Muscle of leg (tissue), 11 donors: ENCODE measurements around the gene CPSF2. TPM values are rescaled to one million over a fixed set of nuclear protein-coding genes. Genes with fewer than 3 reads are reported as not detected.

Source experiments
- DNase-seq: peaks from one replicate; pipeline ENCODE4 v3.0.0; 2013
- H3K27ac ChIP-seq: one replicate; pipeline ENCODE4 v1.5.1; 2013; ENCODE audit warnings: mild to moderate bottlenecking, low read length, control low read depth
- H3K27me3 ChIP-seq: one replicate; pipeline ENCODE4 v1.6.1; 2013; ENCODE audit warnings: low read length; ENCODE audit not compliant: control insufficient read depth, insufficient read depth
- H3K36me3 ChIP-seq: one replicate; pipeline ENCODE4 v1.6.1; 2013; ENCODE audit warnings: low read length; ENCODE audit not compliant: control insufficient read depth, insufficient read depth
- H3K4me1 ChIP-seq: one replicate; pipeline ENCODE4 v1.6.1; 2013; ENCODE audit warnings: low read length; ENCODE audit not compliant: control insufficient read depth, insufficient read depth
- H3K4me3 ChIP-seq: one replicate; pipeline ENCODE4 v1.5.1; 2013; ENCODE audit warnings: low read length, control low read depth
- H3K9me3 ChIP-seq: replicated peaks from 2 replicates; pipeline ENCODE4 v1.6.1; 2013; ENCODE audit warnings: low read depth, low read length; ENCODE audit not compliant: control insufficient read depth
- WGBS: methylation state at CpG from one replicate; pipeline ENCODE4 v1.1.5; 2013; ENCODE audit warnings: missing lambda C conversion rate; ENCODE audit not compliant: insufficient coverage; 5-methylcytosine and 5-hydroxymethylcytosine counted together
- polyA plus RNA-seq, 8 donors: library from polyadenylated mRNA; unstranded; fragments of 120-200 nt; gene quantifications; one replicate each; pipeline versions ENCODE4 v1.2.1 to v1.2.3, GENCODE V29; 2013; ENCODE audit warnings: inconsistent platforms in 1 of 8, low replicate concordance in 1 of 8; ENCODE audit not compliant: insufficient read length in 8 of 8, insufficient read depth in 1 of 8
- total RNA-seq: library from RNA; stranded (reverse); fragments of 120-200 nt; gene quantifications from one replicate; pipeline ENCODE4 v1.2.4, GENCODE V29; 2013

CPSF2 gene
- total and polyA plus RNA-seq, 9 donors = 26.0 to 44.4 (median 36.9) TPM

GRCh38 chr14:92215579-92215978, 93.8 kb downstream of the CPSF2 start:
- H3K4me1 ChIP-seq = no peaks in the 10 kb centered on the region
- no peaks in the 10 kb centered on the region for H3K27me3 ChIP-seq
- 88% methylated on average over 5 of the region's 5 CpGs for WGBS
- H3K4me3 ChIP-seq = no peak overlapping the region
- no peak for DNase-seq
- no peak overlapping the region for H3K27ac ChIP-seq
- H3K9me3 ChIP-seq = no peaks in the 10 kb centered on the region
- H3K36me3 ChIP-seq = no peaks in the 10 kb centered on the region

DNA sequence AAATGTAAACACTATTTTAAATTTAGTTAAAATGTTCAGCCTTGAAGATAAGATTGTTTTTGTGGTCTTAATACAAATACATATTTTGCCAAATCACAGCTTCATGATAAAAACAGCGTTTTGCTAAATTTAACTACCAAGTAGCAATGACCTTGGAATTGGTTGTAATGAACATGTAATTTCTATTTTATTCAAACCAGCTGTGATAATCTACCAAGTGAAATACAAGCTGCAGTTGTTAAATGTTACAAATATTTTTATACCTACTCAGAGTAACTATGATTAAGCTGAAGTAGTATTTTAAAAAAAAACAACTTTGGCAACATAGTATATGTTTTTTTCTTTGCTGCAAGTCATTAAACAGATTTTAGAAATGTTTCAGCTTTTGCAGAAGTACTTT, 96.2 kb downstream of the CPSF2 start:
- H3K4me3 ChIP-seq = no peak overlapping the region
- peak; percentile 49 for DNase-seq
- no peaks in the 10 kb centered on the region for H3K36me3 ChIP-seq
- no peaks in the 10 kb centered on the region for H3K27me3 ChIP-seq
- no CpG with 5 or more reads among the region's 1 CpG for WGBS
- peaks cover 3% of the 10 kb centered on the region for H3K4me1 ChIP-seq
- H3K27ac ChIP-seq = no peak overlapping the region
- no peaks in the 10 kb centered on the region for H3K9me3 ChIP-seq

Other genes with a start within 250 kb of the CPSF2 start
- gene FBLN5, start 174.3 kb upstream of the CPSF2 start, total RNA-seq = 31.5 TPM
- gene FBLN5, start 174.3 kb upstream of the CPSF2 start, polyA plus RNA-seq = 100 to 1,000 TPM in 2 of 8 donors, 10 to 100 TPM in 6; 51.4 to 128 (median 87.0) TPM
- gene TRIP11, start 81.9 kb upstream of the CPSF2 start, total RNA-seq = 29.9 TPM
- 10 to 100 TPM; 10.3 to 23.2 (median 19.3) TPM for gene TRIP11, start 81.9 kb upstream of the CPSF2 start, polyA plus RNA-seq
- gene ATXN3, start 15.4 kb upstream of the CPSF2 start, total RNA-seq = 19.6 TPM
- gene ATXN3, start 15.4 kb upstream of the CPSF2 start, polyA plus RNA-seq = 10 to 100 TPM; 12.3 to 20.6 (median 14.6) TPM
- gene NDUFB1, start 263 bp upstream of the CPSF2 start, total RNA-seq = 277 TPM
- 100 to 1,000 TPM; 104 to 155 (median 116) TPM for gene NDUFB1, start 263 bp upstream of the CPSF2 start, polyA plus RNA-seq
- 1.8 TPM for gene SLC24A4, start 201.2 kb downstream of the CPSF2 start, total RNA-seq
- 1 to 10 TPM; 1.8 to 6.6 (median 3.6) TPM for gene SLC24A4, start 201.2 kb downstream of the CPSF2 start, polyA plus RNA-seq